Hepatocyte (in vitro differentiated cells): Measurements from ENCODE around the gene MSI2.

Source experiments
- CTCF ChIP-seq: fragments of 200-600 bp; sonication (generic); IDR thresholded peaks from 2 replicates; pipeline ENCODE4 v1.5.1; 2016; ENCODE audit warnings: antibody characterized with exemption, mild to moderate bottlenecking; ENCODE audit not compliant: poor library complexity
- EZH2 ChIP-seq: fragments of 200-600 bp; sonication (generic); IDR thresholded peaks from 2 replicates; pipeline ENCODE4 v1.6.1; 2016; ENCODE audit warnings: antibody characterized with exemption, mild to moderate bottlenecking, borderline replicate concordance

GRCh38 chr17:57561072-57561861 is 304.9 kb downstream of the MSI2 start:
- no peak for TF ChIP-seq EZH2
- TF ChIP-seq CTCF: no peak
